HepG2 (cell line): ENCODE data around the gene EMP2. TPM values are rescaled to one million over a fixed set of nuclear protein-coding genes. Genes with fewer than 3 reads are reported as not detected.

Source experiments
- ATAC-seq: fragments of 200-7000 bp; cut with Tn5 transposase; 3 replicates; pipeline ENCODE4 v1.9.1; 2020; ENCODE audit warnings: mild to moderate bottlenecking, moderate library complexity
- BruUV-seq: library from RNA; stranded (reverse); fragments of 400-500 nt; replicated peaks from 2 replicates; lab custom pipeline; 2021; lab: Mats Ljungman, UMichigan
- CTCF ChIA-PET: fragments of 300-600 bp; formaldehyde crosslinking; extraction: SDS; loops from one replicate; lab custom pipeline; 2021; ENCODE audit warnings: low total read pairs, inconsistent platforms, low intra/inter-chr PET ratio; lab: Yijun Ruan, JAX
- POLR2A ChIA-PET: fragments of 350-600 bp; sonication (Branson Sonifier 250); formaldehyde crosslinking; loops from one replicate; lab custom pipeline; 2020; ENCODE audit warnings: antibody characterized with exemption, inconsistent platforms; lab: Yijun Ruan, JAX
- DNase-seq: peaks from one replicate; pipeline ENCODE4 v3.0.0-alpha.2; 2015; ENCODE audit warnings: low spot score
- FAIRE-seq: peaks from 3 replicates; lab custom pipeline; 2011; peaks lifted over from hg19 to GRCh38; lab: Jason Lieb, UNC
- H2AFZ ChIP-seq: one replicate; pipeline ENCODE4 v1.6.1; 2011; ENCODE audit warnings: low read length, inconsistent platforms
- H3K27ac ChIP-seq: fragments of 300-600 bp; 3 replicates; pipeline ENCODE4 v1.8.0; 2011; ENCODE audit warnings: mixed run types, mild to moderate bottlenecking, mixed read lengths, low read length, inconsistent platforms; ENCODE audit not compliant: insufficient read depth; ENCODE audit errors: extremely low read length
- H3K27me3 ChIP-seq, 2 experiments: fragments of 200-600 bp in 1 of 2; 2 replicates in 1 of 2; 3 replicates in 1 of 2; pipeline versions ENCODE4 v1.6.0 to v1.8.0; 2011; ENCODE audit warnings: low read length in 2 of 2, mild to moderate bottlenecking in 2 of 2, moderate library complexity in 2 of 2, inconsistent platforms in 1 of 2; ENCODE audit not compliant: insufficient read depth in 2 of 2, control insufficient read depth in 1 of 2
- H3K36me3 ChIP-seq, 2 experiments: fragments of 200-600 bp in 1 of 2; replicated peaks in 1 of 2; 2 replicates in 1 of 2; 3 replicates in 1 of 2; pipeline versions ENCODE4 v1.5.1 to v1.8.0; 2011; ENCODE audit warnings: low read length in 2 of 2, inconsistent platforms in 1 of 2; ENCODE audit not compliant: insufficient read depth in 2 of 2, control insufficient read depth in 1 of 2
- H3K4me1 ChIP-seq: 2 replicates; pipeline ENCODE4 v1.5.1; 2012; ENCODE audit warnings: low read length, inconsistent platforms; ENCODE audit not compliant: insufficient read depth
- H3K4me2 ChIP-seq: 2 replicates; pipeline ENCODE4 v1.6.0; 2011; ENCODE audit warnings: low read depth, low read length, inconsistent platforms
- H3K4me3 ChIP-seq, 3 experiments: fragments of 200-600 bp in 1 of 3; sonication (generic), shearing (Covaris generic) in 1 of 3; replicated peaks in 1 of 3; 2 replicates each; pipeline ENCODE4 v1.5.1; 2011 to 2016; ENCODE audit warnings: low read length in 3 of 3, inconsistent platforms in 2 of 3, low read depth in 2 of 3, mild to moderate bottlenecking in 2 of 3, control low read depth in 1 of 3, mixed read lengths in 1 of 3; ENCODE audit not compliant: insufficient read depth in 1 of 3
- H3K79me2 ChIP-seq: one replicate; pipeline ENCODE4 v1.6.1; 2011; ENCODE audit warnings: low read length, inconsistent platforms; ENCODE audit not compliant: insufficient read depth
- H3K9ac ChIP-seq: 2 replicates; pipeline ENCODE4 v1.6.0; 2011; ENCODE audit warnings: mild to moderate bottlenecking, low read depth, low read length, inconsistent platforms; ENCODE audit not compliant: insufficient read depth
- H3K9me3 ChIP-seq: 2 replicates; pipeline ENCODE4 v1.5.1; 2012; ENCODE audit warnings: mild to moderate bottlenecking, low read length
- H4K20me1 ChIP-seq: 2 replicates; pipeline ENCODE4 v1.6.0; 2011; ENCODE audit warnings: inconsistent platforms, mild to moderate bottlenecking, low read length, moderate library complexity; ENCODE audit not compliant: insufficient read depth
- AFF4 ChIP-seq: sonication (generic); formaldehyde crosslinking; IDR thresholded peaks from 2 replicates; pipeline ENCODE4 v1.4.0; 2020; ENCODE audit warnings: missing genetic modification reagents
- GMEB2 ChIP-seq: IDR thresholded peaks from 2 replicates; pipeline ENCODE4 v1.6.1; 2016; ENCODE audit warnings: missing biosample characterization, missing genetic modification reagents, low read depth
- HNRNPH1 ChIP-seq: fragments of 200-400 bp; formaldehyde crosslinking; optimal IDR thresholded peaks from 2 replicates; pipeline ENCODE3; 2017; ENCODE audit warnings: mild to moderate bottlenecking, low read depth, low read length
- MLLT10 ChIP-seq: sonication (generic); formaldehyde crosslinking; IDR thresholded peaks from 2 replicates; pipeline ENCODE4 v1.4.0; 2020; ENCODE audit warnings: missing genetic modification reagents
- SP5 ChIP-seq: IDR thresholded peaks from 2 replicates; pipeline ENCODE4 v1.6.1; 2016; ENCODE audit warnings: low read depth, borderline replicate concordance
- SYNCRIP ChIP-seq: fragments of 200-400 bp; formaldehyde crosslinking; IDR thresholded peaks from 2 replicates; pipeline ENCODE4 v1.6.1; 2018; ENCODE audit warnings: mild to moderate bottlenecking, low read depth, low read length; ENCODE audit not compliant: insufficient read depth
- ZNF337 ChIP-seq: sonication (generic); formaldehyde crosslinking; IDR thresholded peaks from 2 replicates; pipeline ENCODE4 v1.5.1; 2020; ENCODE audit warnings: missing genetic modification reagents, low read depth, mild to moderate bottlenecking, borderline replicate concordance
- ZNF354B ChIP-seq: sonication (generic); formaldehyde crosslinking; IDR thresholded peaks from 2 replicates; pipeline ENCODE4 v1.8.0; 2022; ENCODE audit warnings: mild to moderate bottlenecking, missing genetic modification reagents
- ZNF501 ChIP-seq: sonication (generic); formaldehyde crosslinking; IDR thresholded peaks from 2 replicates; pipeline ENCODE4 v1.5.1; 2020; ENCODE audit warnings: mild to moderate bottlenecking, moderate library complexity, missing genetic modification reagents
- WGBS: methylation state at CpG from one replicate; pipeline ENCODE4 v1.1.6; 2017; ENCODE audit warnings: low lambda C conversion rate; 5-methylcytosine and 5-hydroxymethylcytosine counted together
- in situ Hi-C: cut with HindIII; loops from 2 replicates; pipeline ENCODE4 v1.10.0; 2017; ENCODE audit warnings: low pct_unique_long_range_greater_than_20kb; ENCODE audit not compliant: extremely low pct_ligation_motif_present
- intact Hi-C: fragments of 100-400 bp; cut with micrococcal nuclease; formaldehyde crosslinking; loops from one replicate; pipeline ENCODE4 v1.10.0; 2022; ENCODE audit not compliant: unreplicated experiment
- polyA plus RNA-seq, 8 experiments: library from polyadenylated mRNA; depleted of rRNA in 3 of 8; stranded (reverse) in 7 of 8; unstranded in 1 of 8; fragments of >200 nt; fragmentation: Illumina TruSeq in 4 of 8; extraction: Trizol in 4 of 8; gene quantifications; 2 replicates each; pipeline versions ENCODE4 v1.2.1 to v1.2.3, GENCODE V29; 2011 to 2016; ENCODE audit warnings: low read depth in 4 of 8, missing spikeins in 1 of 8, mixed read lengths in 1 of 8; ENCODE audit not compliant: insufficient read depth in 1 of 8
- total RNA-seq, 5 experiments: library from RNA; depleted of rRNA; stranded (reverse); fragments of >200 nt; fragmentation: Illumina TruSeq; extraction: Trizol; gene quantifications; 2 replicates each; pipeline ENCODE4 v1.2.3, GENCODE V29; 2016; ENCODE audit warnings: low read depth in 1 of 5
- TF ChIP-seq, protein P1 (sequence below): sonication (generic); formaldehyde crosslinking; IDR thresholded peaks from 2 replicates; pipeline ENCODE4 v1.4.0; 2020; ENCODE audit warnings: mild to moderate bottlenecking, missing genetic modification reagents
- TF ChIP-seq, protein P2 (sequence below): sonication (generic); formaldehyde crosslinking; IDR thresholded peaks from 2 replicates; pipeline ENCODE4 v1.9.0; 2021; ENCODE audit warnings: missing genetic modification reagents, borderline replicate concordance
- TF ChIP-seq, protein P3 (sequence below): sonication (generic); formaldehyde crosslinking; IDR thresholded peaks from 2 replicates; pipeline ENCODE4 v1.4.0; 2020; ENCODE audit warnings: missing genetic modification reagents

EMP2 gene
- total and polyA plus RNA-seq, 2 of the 13 experiments (the other 11 are each of a cell fraction or from before 2014, with no cell fraction given): 24.6 to 91.2 TPM

DNA sequence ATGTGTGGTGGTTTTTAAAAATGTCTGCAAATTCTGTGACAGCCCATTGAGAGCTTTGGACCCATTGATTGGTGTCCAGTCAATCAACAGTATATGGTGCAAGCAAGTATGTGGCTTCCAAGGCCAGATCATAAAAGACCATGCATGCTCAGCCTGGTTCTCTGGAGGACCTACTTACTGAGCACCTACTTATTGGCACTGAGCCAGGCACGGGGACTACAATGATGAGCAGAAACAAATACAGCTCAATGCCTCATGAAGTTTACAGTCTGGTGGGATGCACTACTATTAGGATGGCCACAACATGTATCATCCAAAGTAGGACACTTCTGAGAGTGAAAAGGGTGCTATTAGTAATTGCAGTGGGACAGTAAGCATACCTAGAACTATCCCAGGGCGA lies 7.2 kb upstream of the EMP2 start (continued):
- TF ChIP-seq, protein P1, sequence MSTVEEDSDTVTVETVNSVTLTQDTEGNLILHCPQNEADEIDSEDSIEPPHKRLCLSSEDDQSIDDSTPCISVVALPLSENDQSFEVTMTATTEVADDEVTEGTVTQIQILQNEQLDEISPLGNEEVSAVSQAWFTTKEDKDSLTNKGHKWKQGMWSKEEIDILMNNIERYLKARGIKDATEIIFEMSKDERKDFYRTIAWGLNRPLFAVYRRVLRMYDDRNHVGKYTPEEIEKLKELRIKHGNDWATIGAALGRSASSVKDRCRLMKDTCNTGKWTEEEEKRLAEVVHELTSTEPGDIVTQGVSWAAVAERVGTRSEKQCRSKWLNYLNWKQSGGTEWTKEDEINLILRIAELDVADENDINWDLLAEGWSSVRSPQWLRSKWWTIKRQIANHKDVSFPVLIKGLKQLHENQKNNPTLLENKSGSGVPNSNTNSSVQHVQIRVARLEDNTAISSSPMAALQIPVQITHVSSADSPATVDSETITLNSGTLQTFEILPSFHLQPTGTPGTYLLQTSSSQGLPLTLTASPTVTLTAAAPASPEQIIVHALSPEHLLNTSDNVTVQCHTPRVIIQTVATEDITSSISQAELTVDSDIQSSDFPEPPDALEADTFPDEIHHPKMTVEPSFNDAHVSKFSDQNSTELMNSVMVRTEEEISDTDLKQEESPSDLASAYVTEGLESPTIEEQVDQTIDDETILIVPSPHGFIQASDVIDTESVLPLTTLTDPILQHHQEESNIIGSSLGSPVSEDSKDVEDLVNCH (CRISPR knock-in tag): no peak
- TF ChIP-seq ZNF501 (CRISPR knock-in tag) (no peak), ZNF354B (CRISPR knock-in tag) (no peak), ZNF337 (CRISPR knock-in tag) (no peak), MLLT10 (CRISPR knock-in tag) (no peak)
- TF ChIP-seq, protein P2, sequence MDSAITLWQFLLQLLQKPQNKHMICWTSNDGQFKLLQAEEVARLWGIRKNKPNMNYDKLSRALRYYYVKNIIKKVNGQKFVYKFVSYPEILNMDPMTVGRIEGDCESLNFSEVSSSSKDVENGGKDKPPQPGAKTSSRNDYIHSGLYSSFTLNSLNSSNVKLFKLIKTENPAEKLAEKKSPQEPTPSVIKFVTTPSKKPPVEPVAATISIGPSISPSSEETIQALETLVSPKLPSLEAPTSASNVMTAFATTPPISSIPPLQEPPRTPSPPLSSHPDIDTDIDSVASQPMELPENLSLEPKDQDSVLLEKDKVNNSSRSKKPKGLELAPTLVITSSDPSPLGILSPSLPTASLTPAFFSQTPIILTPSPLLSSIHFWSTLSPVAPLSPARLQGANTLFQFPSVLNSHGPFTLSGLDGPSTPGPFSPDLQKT (CRISPR knock-in tag): no peak
- TF ChIP-seq, protein P3, sequence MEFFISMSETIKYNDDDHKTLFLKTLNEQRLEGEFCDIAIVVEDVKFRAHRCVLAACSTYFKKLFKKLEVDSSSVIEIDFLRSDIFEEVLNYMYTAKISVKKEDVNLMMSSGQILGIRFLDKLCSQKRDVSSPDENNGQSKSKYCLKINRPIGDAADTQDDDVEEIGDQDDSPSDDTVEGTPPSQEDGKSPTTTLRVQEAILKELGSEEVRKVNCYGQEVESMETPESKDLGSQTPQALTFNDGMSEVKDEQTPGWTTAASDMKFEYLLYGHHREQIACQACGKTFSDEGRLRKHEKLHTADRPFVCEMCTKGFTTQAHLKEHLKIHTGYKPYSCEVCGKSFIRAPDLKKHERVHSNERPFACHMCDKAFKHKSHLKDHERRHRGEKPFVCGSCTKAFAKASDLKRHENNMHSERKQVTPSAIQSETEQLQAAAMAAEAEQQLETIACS (CRISPR knock-in tag): no peak

- H3K79me2 ChIP-seq: no peaks in the 10 kb centered on the region
- H2AFZ ChIP-seq: no peak overlapping the region
- H3K36me3 ChIP-seq: no peaks in the 10 kb centered on the region
- BruUV-seq: no TSS peak
- no peak overlapping the region for H3K4me2 ChIP-seq
- H4K20me1 ChIP-seq: no peaks in the 10 kb centered on the region
- ChIA-PET POLR2A (interaction anchor here (1.0 kb wide), 1 partner anchor 159 kb away, joined by 3 read pairs; the partner anchor contains the start of gene NUBP1), CTCF (no interaction called here)
- no peak overlapping the region for H3K9ac ChIP-seq
- H3K27ac ChIP-seq: no peak overlapping the region
- DNase-seq (no peak), ATAC-seq (no peak), FAIRE-seq (no peak)
- peaks cover 7% of the 10 kb centered on the region; the same call in 1 of the 2 replicates for H3K9me3 ChIP-seq
- H3K27me3 ChIP-seq: peaks cover 2 to 18% of the 10 kb centered on the region in 2 experiments; a peak in 2 of 5 replicates
- in situ Hi-C loops (no loop called here), intact Hi-C loops (no loop called here)
- H3K4me1 ChIP-seq: peaks cover 40% of the 10 kb centered on the region
- H3K4me3 ChIP-seq: no peak overlapping the region
- 27% methylated on average over 5 of the region's 5 CpGs for WGBS
- TF ChIP-seq HNRNPH1: no peak
- no peak for TF ChIP-seq AFF4
- TF ChIP-seq SP5 (CRISPR knock-in tag): no peak
- no peak for TF ChIP-seq GMEB2 (CRISPR knock-in tag)
- TF ChIP-seq SYNCRIP: no peak
These were observed 4.6 kb upstream of the EMP2 start for GRCh38 chr16:10584981-10585438.
